ENCODE data around the gene KCNK18.
A peak's percentile ranks its signal among the peaks of the same experiment; 100 is the strongest.

The KCNK18 gene

DNA sequence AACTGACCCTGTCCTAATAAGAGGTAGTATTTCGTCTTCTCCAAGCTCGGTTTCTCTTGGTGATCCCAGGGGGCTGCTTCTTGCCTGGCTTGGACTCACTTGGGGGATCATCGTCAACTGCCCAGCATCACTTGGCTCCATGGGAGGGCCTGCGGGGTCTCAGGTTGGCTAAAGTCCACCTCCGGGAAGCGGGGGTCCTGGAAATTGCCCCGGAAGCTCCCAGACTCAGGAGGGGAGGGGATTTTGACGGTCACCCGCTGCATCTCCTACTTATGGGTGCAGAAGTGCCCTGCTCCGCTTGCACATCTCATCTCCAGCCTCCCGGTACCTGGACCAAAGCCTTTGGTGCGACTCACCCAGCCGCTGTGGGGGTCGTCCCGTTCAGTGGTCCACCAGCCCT is 18.7 kb downstream of the KCNK18 start:
- ATAC-seq: no peak
- no peak for TF ChIP-seq ZNF8 (CRISPR knock-in tag; IDR thresholded peaks at IDR 0.05)
- TF ChIP-seq, protein P1, sequence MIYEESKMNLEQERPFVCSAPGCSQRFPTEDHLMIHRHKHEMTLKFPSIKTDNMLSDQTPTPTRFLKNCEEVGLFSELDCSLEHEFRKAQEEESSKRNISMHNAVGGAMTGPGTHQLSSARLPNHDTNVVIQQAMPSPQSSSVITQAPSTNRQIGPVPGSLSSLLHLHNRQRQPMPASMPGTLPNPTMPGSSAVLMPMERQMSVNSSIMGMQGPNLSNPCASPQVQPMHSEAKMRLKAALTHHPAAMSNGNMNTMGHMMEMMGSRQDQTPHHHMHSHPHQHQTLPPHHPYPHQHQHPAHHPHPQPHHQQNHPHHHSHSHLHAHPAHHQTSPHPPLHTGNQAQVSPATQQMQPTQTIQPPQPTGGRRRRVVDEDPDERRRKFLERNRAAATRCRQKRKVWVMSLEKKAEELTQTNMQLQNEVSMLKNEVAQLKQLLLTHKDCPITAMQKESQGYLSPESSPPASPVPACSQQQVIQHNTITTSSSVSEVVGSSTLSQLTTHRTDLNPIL (CRISPR knock-in tag; IDR thresholded peaks at IDR 0.05; ENCODE audit: low read depth): no peak
- TF ChIP-seq ESRRG (CRISPR knock-in tag; IDR thresholded peaks at IDR 0.05): no peak
- no peak for TF ChIP-seq OSR1 (CRISPR knock-in tag; IDR thresholded peaks at IDR 0.05)
- TF ChIP-seq, protein P2, sequence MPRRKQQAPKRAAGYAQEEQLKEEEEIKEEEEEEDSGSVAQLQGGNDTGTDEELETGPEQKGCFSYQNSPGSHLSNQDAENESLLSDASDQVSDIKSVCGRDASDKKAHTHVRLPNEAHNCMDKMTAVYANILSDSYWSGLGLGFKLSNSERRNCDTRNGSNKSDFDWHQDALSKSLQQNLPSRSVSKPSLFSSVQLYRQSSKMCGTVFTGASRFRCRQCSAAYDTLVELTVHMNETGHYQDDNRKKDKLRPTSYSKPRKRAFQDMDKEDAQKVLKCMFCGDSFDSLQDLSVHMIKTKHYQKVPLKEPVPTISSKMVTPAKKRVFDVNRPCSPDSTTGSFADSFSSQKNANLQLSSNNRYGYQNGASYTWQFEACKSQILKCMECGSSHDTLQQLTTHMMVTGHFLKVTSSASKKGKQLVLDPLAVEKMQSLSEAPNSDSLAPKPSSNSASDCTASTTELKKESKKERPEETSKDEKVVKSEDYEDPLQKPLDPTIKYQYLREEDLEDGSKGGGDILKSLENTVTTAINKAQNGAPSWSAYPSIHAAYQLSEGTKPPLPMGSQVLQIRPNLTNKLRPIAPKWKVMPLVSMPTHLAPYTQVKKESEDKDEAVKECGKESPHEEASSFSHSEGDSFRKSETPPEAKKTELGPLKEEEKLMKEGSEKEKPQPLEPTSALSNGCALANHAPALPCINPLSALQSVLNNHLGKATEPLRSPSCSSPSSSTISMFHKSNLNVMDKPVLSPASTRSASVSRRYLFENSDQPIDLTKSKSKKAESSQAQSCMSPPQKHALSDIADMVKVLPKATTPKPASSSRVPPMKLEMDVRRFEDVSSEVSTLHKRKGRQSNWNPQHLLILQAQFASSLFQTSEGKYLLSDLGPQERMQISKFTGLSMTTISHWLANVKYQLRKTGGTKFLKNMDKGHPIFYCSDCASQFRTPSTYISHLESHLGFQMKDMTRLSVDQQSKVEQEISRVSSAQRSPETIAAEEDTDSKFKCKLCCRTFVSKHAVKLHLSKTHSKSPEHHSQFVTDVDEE (CRISPR knock-in tag; IDR thresholded peaks at IDR 0.05): no peak
- no peak for TF ChIP-seq ARNTL (CRISPR knock-in tag; IDR thresholded peaks at IDR 0.05; ENCODE audit: borderline replicate concordance, low read depth)
- TF ChIP-seq BACH2 (CRISPR knock-in tag; IDR thresholded peaks at IDR 0.05; ENCODE audit: borderline replicate concordance): no peak
- TF ChIP-seq ISL1 (CRISPR knock-in tag; IDR thresholded peaks at IDR 0.05): no peak
- TF ChIP-seq, protein P3, sequence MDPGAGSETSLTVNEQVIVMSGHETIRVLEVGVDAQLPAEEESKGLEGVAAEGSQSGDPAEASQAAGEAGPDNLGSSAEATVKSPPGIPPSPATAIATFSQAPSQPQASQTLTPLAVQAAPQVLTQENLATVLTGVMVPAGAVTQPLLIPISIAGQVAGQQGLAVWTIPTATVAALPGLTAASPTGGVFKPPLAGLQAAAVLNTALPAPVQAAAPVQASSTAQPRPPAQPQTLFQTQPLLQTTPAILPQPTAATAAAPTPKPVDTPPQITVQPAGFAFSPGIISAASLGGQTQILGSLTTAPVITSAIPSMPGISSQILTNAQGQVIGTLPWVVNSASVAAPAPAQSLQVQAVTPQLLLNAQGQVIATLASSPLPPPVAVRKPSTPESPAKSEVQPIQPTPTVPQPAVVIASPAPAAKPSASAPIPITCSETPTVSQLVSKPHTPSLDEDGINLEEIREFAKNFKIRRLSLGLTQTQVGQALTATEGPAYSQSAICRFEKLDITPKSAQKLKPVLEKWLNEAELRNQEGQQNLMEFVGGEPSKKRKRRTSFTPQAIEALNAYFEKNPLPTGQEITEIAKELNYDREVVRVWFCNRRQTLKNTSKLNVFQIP (CRISPR knock-in tag; IDR thresholded peaks at IDR 0.05; ENCODE audit: borderline replicate concordance, low read depth): no peak
- no peak for TF ChIP-seq RARB (CRISPR knock-in tag; IDR thresholded peaks at IDR 0.05)
- TF ChIP-seq TCF4 (CRISPR knock-in tag; IDR thresholded peaks at IDR 0.05; ENCODE audit: borderline replicate concordance): no peak
- no peak for TF ChIP-seq PPARA (CRISPR knock-in tag; IDR thresholded peaks at IDR 0.05; ENCODE audit: borderline replicate concordance)
- no peak for TF ChIP-seq GLIS3 (CRISPR knock-in tag; IDR thresholded peaks at IDR 0.05)
- no peak for TF ChIP-seq ZFP3 (CRISPR knock-in tag; IDR thresholded peaks at IDR 0.05)
- TF ChIP-seq ZC3H10 (CRISPR knock-in tag; IDR thresholded peaks at IDR 0.05): no peak
- no peak for TF ChIP-seq CSDC2 (CRISPR knock-in tag; IDR thresholded peaks at IDR 0.05)
- no peak for TF ChIP-seq ZFP30 (CRISPR knock-in tag; IDR thresholded peaks at IDR 0.05)
- TF ChIP-seq, protein P4, sequence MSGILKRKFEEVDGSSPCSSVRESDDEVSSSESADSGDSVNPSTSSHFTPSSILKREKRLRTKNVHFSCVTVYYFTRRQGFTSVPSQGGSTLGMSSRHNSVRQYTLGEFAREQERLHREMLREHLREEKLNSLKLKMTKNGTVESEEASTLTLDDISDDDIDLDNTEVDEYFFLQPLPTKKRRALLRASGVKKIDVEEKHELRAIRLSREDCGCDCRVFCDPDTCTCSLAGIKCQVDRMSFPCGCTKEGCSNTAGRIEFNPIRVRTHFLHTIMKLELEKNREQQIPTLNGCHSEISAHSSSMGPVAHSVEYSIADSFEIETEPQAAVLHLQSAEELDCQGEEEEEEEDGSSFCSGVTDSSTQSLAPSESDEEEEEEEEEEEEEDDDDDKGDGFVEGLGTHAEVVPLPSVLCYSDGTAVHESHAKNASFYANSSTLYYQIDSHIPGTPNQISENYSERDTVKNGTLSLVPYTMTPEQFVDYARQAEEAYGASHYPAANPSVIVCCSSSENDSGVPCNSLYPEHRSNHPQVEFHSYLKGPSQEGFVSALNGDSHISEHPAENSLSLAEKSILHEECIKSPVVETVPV (CRISPR knock-in tag; IDR thresholded peaks at IDR 0.05): no peak
- TF ChIP-seq, protein P5, sequence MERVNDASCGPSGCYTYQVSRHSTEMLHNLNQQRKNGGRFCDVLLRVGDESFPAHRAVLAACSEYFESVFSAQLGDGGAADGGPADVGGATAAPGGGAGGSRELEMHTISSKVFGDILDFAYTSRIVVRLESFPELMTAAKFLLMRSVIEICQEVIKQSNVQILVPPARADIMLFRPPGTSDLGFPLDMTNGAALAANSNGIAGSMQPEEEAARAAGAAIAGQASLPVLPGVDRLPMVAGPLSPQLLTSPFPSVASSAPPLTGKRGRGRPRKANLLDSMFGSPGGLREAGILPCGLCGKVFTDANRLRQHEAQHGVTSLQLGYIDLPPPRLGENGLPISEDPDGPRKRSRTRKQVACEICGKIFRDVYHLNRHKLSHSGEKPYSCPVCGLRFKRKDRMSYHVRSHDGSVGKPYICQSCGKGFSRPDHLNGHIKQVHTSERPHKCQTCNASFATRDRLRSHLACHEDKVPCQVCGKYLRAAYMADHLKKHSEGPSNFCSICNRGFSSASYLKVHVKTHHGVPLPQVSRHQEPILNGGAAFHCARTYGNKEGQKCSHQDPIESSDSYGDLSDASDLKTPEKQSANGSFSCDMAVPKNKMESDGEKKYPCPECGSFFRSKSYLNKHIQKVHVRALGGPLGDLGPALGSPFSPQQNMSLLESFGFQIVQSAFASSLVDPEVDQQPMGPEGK (CRISPR knock-in tag; IDR thresholded peaks at IDR 0.05; ENCODE audit: borderline replicate concordance): no peak

DNA sequence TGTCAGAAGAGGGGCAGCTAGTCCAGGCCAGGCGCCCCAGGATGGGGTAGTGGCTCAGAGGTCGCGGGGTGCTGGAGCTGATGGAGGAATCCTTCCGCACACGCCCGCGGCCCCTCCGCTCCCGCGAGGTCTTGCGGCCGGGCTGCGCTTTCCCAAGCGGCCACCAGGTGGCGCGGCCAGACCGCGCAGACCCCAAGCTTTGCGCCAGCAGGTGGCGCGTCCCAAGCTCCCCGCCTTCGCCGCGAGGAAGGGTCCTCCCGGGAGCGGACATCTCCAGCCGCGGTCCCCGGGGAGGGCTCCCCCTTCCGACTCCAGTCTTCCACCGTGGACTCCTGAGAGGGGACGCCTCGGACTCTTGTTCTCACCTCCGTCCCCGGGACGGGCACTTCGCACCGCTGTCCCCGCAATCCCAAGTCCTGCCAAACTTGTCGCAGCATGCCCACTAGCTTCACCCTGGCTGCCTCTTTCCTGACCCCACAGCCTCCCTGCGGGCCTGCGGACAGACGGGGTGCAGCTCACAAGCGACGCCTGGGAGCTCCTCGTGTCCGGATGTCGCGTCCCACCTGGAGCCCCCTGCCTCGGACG is 19.4 kb downstream of the KCNK18 start:
- peak; percentile 93 for ATAC-seq
- TF ChIP-seq ESRRG (CRISPR knock-in tag; IDR thresholded peaks at IDR 0.05) (no peak), PPARA (CRISPR knock-in tag; IDR thresholded peaks at IDR 0.05; ENCODE audit: borderline replicate concordance) (no peak), RARB (CRISPR knock-in tag; IDR thresholded peaks at IDR 0.05) (no peak), SNAI2 (CRISPR knock-in tag; IDR thresholded peaks at IDR 0.05) (no peak)
- TF ChIP-seq, protein P2 (CRISPR knock-in tag; IDR thresholded peaks at IDR 0.05): no peak
